Activated naive CD8-positive, alpha-beta T cell treated with anti-CD3 and anti-CD28 coated beads, Interleukin-2, amount 10 ng/mL, durations not matched to agents 7 days and 5 days (primary cell): ENCODE results near the gene FNDC10. TPM values are rescaled to one million over a fixed set of nuclear protein-coding genes. Genes with fewer than 3 reads are reported as not detected.
"Not testable (repeated sequence)": the region's sequence is repeated elsewhere in the genome, so short reads cannot be mapped to it uniquely, and the experiment has no call there.

Source experiments
- ATAC-seq: fragments of 150-1000 bp; cut with Tn5 transposase; one replicate; pipeline ENCODE4 v1.10.0; 2021; ENCODE audit warnings: low read depth, moderate library complexity
- POLR2A ChIA-PET: fragments of 350-600 bp; sonication (Branson Sonifier 250); formaldehyde crosslinking; loops from one replicate; lab custom pipeline; 2021; ENCODE audit warnings: antibody characterized with exemption; lab: Charles Lee
- DNase-seq: peaks from one replicate; pipeline ENCODE4 v3.0.0; 2021
- H3K27ac Mint-ChIP-seq: one replicate; pipeline ENCODE4 v1.8.0; 2022; ENCODE audit warnings: mild to moderate bottlenecking, mixed read lengths
- H3K27me3 Mint-ChIP-seq: one replicate; pipeline ENCODE4 v1.8.0; 2022; ENCODE audit warnings: mild to moderate bottlenecking, moderate library complexity, mixed read lengths
- H3K36me3 Mint-ChIP-seq: one replicate; pipeline ENCODE4 v1.8.0; 2021; ENCODE audit warnings: mild to moderate bottlenecking, mixed read lengths
- H3K4me1 Mint-ChIP-seq: one replicate; pipeline ENCODE4 v1.8.0; 2021; ENCODE audit warnings: mixed read lengths
- H3K4me3 Mint-ChIP-seq: one replicate; pipeline ENCODE4 v1.8.0; 2022; ENCODE audit warnings: mild to moderate bottlenecking, moderate library complexity, mixed read lengths
- H3K9me3 Mint-ChIP-seq: one replicate; pipeline ENCODE4 v1.8.0; 2021; ENCODE audit warnings: mixed read lengths
- total RNA-seq, 2 experiments: library from RNA; stranded (reverse); gene quantifications; one replicate each; pipeline ENCODE4 v1.2.3, GENCODE V29; 2021

Gene FNDC10
- total RNA-seq = 1 to 10 TPM; 4.4 to 4.6 TPM

DNA sequence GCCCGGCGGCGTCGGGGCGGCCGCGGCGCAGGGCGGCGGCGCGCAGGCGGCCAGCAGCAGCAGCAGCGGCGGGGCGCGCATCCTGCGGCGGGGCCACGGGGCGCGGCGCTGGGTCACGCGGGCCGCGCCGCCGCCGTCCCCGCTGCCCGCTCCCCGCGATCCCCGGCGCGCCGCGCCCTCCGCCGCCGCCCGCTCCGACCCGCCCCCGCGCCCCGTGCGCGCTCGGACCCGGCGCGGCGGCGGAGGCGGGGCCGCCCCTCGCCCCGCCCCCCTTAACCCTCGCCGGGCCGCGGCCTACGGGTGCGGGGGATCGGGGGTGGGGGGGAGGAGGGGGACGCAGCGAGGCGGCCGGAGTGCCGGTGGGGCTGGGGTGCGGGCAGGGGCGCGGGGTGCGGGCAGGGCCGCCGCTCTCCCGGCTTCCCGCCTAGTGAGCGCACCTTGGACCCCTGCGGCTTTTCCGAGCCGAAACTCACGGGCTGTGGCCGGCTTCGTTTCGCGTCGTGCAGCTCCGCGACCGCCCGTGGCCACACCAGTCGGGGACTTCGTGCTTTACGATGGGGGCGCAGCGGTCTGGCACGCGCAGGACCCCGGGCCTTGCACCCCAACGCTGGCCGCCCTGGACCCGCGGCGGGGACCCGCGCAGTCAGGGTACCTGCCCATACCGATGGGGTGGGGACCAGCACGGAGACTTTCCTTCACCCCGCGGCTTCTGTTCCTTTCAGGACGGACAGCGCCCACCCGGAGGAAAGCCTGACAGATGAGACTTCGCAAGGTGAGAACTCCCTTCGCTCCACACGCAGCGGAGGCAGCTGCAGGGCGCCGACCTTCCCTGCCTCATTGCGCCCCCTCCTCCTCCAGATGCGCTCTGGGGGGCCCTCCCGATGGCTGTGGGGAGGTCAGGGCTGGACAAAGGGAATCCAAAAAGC is at the start of gene FNDC10:
TSS of gene FNDC10 (minus strand) at position 201 of the 926 bp plus-strand sequence. CDS start at position 81, 120 bp downstream.
- POLR2A ChIA-PET = no interaction called here
- DNase-seq = peak; percentile 47
- Mint-ChIP-seq H3K4me1 (peaks cover 4% of the 10 kb centered on the region), H3K36me3 (no peaks in the 10 kb centered on the region), H3K27ac (peak within 1 kb of the TSS; percentile 71), H3K27me3 (peaks cover 9% of the 10 kb centered on the region), H3K4me3 (peak within 1 kb of the TSS; percentile 78), H3K9me3 (no peaks in the 10 kb centered on the region)
- no peak for ATAC-seq

DNA sequence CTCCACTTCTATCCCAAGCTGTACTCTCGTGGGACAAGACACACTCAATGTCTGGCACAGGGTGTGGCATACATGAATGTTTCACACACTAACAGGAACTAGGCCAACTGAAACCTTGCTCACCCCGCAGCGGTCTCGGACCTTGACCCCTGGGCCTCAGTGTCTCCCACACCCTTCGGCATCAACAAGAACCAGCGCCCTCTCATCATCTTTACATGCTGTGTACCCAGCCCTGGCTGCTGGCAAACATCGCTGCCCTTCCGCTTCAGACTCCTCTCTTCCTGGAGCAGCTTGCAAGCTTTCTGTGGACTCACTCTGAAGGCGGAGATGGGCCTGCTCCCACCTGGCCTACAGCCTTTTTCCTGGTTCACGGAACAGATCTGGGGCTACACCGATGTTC is 48.3 kb upstream of the FNDC10 start:
- H3K9me3 Mint-ChIP-seq, H3K27me3 Mint-ChIP-seq, H3K27ac Mint-ChIP-seq, H3K4me1 Mint-ChIP-seq, H3K4me3 Mint-ChIP-seq, POLR2A ChIA-PET, ATAC-seq, DNase-seq: not testable (repeated sequence)
- peaks cover 37% of the 10 kb centered on the region for H3K36me3 Mint-ChIP-seq

DNA sequence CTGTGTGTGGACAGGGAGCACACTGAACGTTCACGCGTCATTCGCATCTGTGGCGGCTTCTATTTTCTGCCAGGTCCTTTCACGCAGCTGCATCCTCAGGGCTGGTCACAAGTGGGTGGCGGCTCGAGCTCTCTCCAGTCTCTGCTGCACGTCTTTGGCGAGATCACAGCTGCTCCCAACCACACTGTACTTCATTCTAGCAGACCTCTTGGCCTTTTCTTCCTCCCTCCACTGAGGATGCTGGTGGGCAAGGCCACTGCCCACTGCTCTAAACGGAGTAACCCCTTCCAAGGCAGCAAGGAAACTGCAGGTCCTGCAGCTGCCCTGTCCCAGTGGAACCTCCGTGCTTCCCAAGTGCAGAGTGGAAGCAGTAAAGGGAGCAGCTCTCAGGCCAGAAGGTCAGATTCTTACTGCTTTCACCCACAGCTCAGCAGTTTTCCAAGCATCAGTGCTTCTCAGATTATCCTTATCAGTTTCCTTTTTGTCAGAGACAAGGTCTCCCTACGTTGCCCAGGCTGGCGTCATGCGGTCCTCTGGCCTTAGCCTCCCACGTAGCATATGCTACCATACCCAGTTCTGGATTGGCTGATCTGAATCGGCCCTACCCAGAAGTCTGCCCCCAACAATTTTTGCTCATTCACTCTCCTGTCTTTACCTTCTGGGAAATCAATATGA is 47.8 kb upstream of the FNDC10 start:
- H3K27ac Mint-ChIP-seq, H3K4me1 Mint-ChIP-seq, ATAC-seq, H3K4me3 Mint-ChIP-seq, H3K27me3 Mint-ChIP-seq, POLR2A ChIA-PET, H3K9me3 Mint-ChIP-seq, DNase-seq: not testable (repeated sequence)
- peaks cover 37% of the 10 kb centered on the region for H3K36me3 Mint-ChIP-seq

DNA sequence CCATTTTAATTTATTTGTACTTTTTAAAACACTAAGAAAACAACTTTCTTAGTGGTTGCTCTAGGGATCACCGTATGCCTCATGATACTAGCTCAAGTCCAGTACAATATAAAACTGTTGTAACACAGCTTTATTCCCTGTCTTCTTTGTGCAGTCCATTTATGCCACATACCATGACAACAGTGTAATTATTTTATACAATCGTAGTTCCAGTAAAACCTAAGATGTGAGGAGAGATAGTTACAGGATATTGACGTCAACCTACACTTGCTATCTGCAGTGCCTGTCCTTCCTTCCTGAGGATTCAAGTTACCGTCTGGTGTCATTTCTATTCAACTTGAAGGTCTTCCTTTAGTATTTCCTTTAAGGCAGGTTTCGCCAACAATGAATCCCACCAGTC is 46.4 kb upstream of the FNDC10 start:
- ATAC-seq, H3K27ac Mint-ChIP-seq, H3K4me1 Mint-ChIP-seq, DNase-seq, H3K4me3 Mint-ChIP-seq, H3K9me3 Mint-ChIP-seq, H3K27me3 Mint-ChIP-seq: not testable (repeated sequence)
- H3K36me3 Mint-ChIP-seq = peaks cover 26% of the 10 kb centered on the region
- POLR2A ChIA-PET = interaction anchor here (0.6 kb wide), 1 partner anchor 130 kb away, joined by 3 read pairs; no protein-coding TSS in a partner anchor

DNA sequence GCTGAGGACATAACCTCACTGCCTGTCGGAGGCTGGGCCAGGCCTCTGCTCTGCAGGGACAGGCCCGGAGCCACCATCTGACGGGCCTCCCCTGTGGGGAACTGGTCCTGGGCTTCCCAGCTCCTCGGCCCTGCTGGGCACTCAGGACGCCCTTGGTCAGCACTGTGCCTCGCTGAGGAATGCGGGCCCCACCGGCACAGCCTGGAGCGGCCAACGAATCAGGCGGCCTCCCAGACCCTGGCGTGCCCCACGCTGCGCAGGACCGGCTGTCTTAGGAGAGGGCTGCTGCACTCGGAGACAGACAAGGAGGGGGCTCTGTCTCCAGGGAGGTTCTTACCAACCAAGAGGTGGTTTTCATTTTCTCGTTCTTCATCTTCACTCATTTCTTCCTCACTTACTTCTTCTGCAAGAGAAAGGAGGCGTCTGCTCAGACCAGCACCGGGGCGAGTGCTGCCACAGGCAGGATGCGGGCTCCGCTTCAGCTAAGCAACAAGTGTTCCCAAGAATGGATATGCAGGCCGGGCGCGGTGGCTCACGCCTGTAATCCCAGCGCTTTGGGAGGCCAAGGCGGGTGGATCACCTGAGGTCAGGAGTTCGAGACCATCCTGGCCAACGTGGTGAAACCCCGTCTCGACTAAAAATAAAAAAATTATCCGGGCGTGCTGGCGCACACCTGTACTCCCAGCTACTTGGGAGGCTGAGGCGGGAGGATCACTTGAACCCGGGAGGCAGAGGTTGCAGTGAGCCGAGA is 41.0 kb upstream of the FNDC10 start:
- ATAC-seq, POLR2A ChIA-PET: not testable (repeated sequence)

DNA sequence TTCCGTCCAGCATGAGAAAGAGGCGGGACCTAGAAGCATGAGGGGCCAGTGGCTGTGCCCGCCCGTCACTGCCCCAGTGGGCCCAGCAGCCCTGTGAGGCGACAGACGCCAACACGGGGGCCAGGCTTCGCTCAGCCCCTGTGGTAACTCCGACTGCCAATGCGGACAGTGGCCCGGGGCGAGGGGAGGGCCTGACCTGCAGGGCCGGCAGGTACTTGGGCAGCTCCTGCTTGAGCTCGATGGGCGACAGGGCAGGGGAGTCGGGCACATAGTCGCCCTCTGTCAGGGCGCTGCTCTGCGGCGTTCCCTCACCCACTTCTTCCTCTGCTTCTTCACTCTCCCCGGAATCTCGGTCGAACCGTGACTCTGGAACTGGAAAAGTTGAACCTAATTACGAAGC is 40.1 kb upstream of the FNDC10 start:
- H3K4me3 Mint-ChIP-seq, H3K4me1 Mint-ChIP-seq, H3K9me3 Mint-ChIP-seq, H3K27ac Mint-ChIP-seq, H3K36me3 Mint-ChIP-seq, DNase-seq, ATAC-seq, H3K27me3 Mint-ChIP-seq, POLR2A ChIA-PET: not testable (repeated sequence)

More for the DNA sequence above, 41.0 kb upstream of the FNDC10 start:
- H3K27me3 Mint-ChIP-seq, DNase-seq, H3K36me3 Mint-ChIP-seq, H3K4me3 Mint-ChIP-seq, H3K4me1 Mint-ChIP-seq, H3K27ac Mint-ChIP-seq, H3K9me3 Mint-ChIP-seq: not testable (repeated sequence)

DNA sequence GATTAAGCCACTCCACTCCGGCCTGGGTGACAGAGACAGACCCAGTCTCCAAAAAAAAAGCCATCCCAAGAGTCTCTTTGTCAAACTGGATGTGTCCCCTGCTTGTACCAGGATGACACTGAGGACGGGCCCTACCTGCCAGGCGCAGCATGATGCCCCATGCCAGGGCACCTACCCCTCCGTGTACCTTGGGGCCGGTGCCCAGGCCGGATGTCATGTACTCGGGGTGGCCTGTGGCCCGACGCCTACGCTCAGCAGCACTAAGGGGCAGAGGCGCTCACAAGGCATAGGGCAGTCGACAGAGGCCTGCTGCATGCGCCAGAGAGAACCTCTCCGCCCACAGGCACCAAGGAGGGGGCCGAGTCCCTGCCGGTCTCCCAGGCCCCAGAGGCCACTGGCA is 39.4 kb upstream of the FNDC10 start:
- not testable (repeated sequence) for ATAC-seq, H3K9me3 Mint-ChIP-seq, H3K4me1 Mint-ChIP-seq, H3K4me3 Mint-ChIP-seq, H3K27me3 Mint-ChIP-seq, H3K27ac Mint-ChIP-seq, H3K36me3 Mint-ChIP-seq
- peak; percentile 17 for DNase-seq
- POLR2A ChIA-PET = interaction anchor here (0.7 kb wide), 1 partner anchor 17 kb away, joined by 5 read pairs; no protein-coding TSS in a partner anchor

DNA sequence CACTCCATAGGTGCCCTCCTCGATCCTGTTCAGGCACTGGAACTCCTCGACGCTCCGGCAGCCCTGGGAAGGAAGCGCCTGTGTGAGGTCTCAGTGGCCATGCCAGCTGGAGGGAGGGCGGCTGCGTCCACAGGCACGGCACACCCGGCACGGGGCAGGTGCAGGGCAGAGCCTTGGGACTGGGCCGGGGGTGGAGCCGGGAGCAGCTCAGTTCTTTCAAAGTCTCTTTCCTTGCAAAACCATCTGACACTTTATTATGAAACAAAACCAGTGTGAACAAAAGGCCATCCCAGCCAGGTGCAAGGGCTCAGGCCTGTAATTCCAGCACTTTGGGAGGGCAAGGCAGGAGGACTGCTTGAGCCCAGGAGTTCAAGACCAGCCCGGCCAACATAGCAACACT is 38.6 kb upstream of the FNDC10 start:
- not testable (repeated sequence) for ATAC-seq, H3K36me3 Mint-ChIP-seq, H3K27me3 Mint-ChIP-seq, H3K4me1 Mint-ChIP-seq, H3K9me3 Mint-ChIP-seq, H3K27ac Mint-ChIP-seq, H3K4me3 Mint-ChIP-seq
- peak; percentile 27 for DNase-seq
- POLR2A ChIA-PET = interaction anchor here (0.7 kb wide), 1 partner anchor 18 kb away, joined by 5 read pairs; no protein-coding TSS in a partner anchor

DNA sequence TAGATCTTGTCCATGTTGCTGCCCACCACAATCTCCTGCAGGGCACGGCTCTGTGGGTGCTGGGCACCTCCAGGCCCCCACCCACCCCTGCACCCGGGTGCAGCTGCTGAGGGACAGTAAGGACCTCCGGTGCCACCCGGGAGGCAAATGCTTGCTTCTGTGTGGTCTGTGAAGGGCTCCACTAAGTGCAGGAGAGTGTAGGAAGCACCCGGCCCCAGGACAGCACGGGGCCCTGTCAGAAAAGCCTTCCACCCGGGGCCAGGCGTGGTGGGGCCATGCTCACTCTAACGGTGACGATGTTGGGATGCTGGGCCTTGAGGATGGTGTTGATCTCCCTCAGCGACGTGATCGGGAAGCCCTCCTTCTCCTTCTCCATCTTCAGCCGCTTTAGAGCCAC is 37.5 kb upstream of the FNDC10 start:
- ATAC-seq, H3K4me3 Mint-ChIP-seq: not testable (repeated sequence)

DNA sequence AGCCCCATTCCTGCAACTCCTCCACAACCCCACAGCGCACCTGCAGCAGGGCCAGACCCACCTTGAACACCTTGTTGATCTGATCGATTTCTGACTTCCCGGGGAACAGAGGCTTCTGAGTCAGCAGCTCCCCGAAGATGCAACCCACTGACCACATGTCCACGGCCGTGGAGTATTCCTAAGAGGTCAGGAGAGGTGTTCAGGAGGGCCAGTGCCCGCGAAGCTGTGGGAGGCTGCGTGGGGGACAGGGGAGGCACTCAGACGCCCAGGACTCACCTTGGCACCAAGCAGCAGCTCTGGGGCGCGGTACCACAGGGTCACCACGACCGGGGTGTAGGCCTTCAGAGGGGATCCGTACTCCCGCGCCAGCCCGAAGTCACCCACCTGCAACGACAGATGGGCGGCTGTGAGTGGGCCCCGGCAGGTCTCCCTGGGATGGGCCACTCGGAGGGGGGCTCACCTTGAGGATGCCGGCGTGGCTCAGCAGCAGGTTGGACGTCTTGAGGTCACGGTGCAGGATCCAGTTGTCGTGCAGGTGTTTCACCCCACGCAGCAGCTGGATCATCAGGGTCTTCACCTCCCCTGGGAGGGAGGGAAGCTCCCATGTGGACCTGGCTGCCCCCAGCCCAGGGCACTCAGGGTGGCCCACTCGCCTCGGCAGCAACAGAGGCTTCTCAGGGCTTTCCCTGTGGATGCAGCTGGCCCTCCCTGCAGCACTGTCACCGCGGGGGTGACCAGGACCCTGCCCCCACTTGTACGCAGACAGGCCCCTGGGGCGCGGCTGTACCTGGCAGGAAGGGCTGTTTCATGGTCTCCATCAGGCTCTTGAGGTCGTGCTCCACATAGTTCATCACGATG is 36.9 kb upstream of the FNDC10 start:
- H3K36me3 Mint-ChIP-seq, DNase-seq, H3K9me3 Mint-ChIP-seq, H3K27ac Mint-ChIP-seq, POLR2A ChIA-PET, H3K4me3 Mint-ChIP-seq, H3K4me1 Mint-ChIP-seq, ATAC-seq, H3K27me3 Mint-ChIP-seq: not testable (repeated sequence)

More for the DNA sequence above, 37.5 kb upstream of the FNDC10 start:
- H3K36me3 Mint-ChIP-seq, H3K27ac Mint-ChIP-seq, H3K9me3 Mint-ChIP-seq, H3K4me1 Mint-ChIP-seq, H3K27me3 Mint-ChIP-seq, POLR2A ChIA-PET: not testable (repeated sequence)
- peak; percentile 17 for DNase-seq

DNA sequence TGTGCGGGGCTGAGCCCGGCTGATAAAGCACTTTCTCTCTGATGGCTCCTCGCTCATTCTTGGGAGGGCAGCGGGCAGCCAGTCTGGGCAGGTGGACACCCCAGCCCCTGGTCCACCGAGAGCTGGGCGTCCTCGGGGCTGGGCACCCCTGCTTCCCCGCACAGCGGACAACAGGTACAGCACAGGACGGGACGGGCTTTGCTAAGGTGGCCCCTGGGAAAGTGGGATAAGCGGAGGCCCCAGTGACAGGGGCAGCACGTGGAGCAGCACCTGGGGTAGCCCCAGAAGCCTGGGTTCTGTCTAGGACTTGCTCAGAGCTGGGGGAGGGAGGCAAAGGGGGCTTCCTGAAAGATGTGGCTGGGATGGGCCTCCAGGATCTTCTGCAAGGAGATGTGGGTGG is 34.7 kb upstream of the FNDC10 start:
- H3K4me1 Mint-ChIP-seq, POLR2A ChIA-PET, H3K9me3 Mint-ChIP-seq, DNase-seq, H3K4me3 Mint-ChIP-seq, H3K27ac Mint-ChIP-seq, ATAC-seq, H3K27me3 Mint-ChIP-seq, H3K36me3 Mint-ChIP-seq: not testable (repeated sequence)

DNA sequence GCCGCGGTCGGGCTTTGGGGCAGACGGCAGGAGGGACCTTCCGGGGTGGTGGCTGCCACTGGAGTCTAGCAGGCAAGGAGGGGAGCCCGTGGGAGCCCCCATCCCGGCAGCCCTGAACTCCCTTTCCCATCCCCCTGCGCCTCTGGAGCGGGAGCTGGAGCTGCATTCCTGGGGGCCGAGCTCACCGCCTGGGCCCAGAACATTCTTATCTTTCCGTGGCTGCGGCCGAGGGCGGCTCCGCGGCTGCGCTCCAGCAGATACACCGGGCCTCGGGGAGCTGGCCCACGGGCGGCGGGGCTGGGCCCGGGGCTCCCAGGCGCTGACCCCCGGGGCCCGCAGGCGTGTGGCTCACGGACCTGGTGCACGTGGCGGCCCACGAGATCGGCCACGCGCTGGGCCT is 33.5 kb upstream of the FNDC10 start:
- ATAC-seq, H3K9me3 Mint-ChIP-seq, H3K27me3 Mint-ChIP-seq, H3K36me3 Mint-ChIP-seq, H3K4me1 Mint-ChIP-seq, H3K4me3 Mint-ChIP-seq, H3K27ac Mint-ChIP-seq, DNase-seq, POLR2A ChIA-PET: not testable (repeated sequence)
